Measurements from ENCODE around the gene DNMBP.
"Not testable (repeated sequence)": the region's sequence is repeated elsewhere in the genome, so short reads cannot be mapped to it uniquely, and the experiment has no call there.

Gene DNMBP

DNA sequence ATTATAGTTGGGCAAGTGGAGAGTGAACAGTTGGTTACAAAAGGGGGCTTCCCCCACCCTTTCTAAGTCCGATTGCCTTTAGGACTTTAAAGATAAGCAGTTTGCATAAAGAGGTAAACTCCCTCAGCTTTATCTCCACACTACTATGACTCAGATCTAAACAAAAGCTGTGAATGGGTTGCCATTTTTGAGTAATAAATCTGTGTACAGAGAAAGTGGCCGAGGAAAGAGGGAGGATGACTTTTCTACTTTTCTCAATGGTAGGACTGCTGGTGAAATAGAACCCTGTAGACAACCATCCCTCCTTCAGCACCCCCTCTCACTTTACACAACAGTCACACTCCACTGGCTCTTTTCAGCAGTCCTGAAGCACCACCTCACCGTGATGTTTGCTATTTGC lies 71.2 kb downstream of the DNMBP start:
- intact Hi-C loops (cut with DNase I; ENCODE audit: low total_unique reads), result no loop called here
- no peaks in the 10 kb centered on the region for H3K36me3 ChIP-seq
- TF ChIP-seq, protein P1, sequence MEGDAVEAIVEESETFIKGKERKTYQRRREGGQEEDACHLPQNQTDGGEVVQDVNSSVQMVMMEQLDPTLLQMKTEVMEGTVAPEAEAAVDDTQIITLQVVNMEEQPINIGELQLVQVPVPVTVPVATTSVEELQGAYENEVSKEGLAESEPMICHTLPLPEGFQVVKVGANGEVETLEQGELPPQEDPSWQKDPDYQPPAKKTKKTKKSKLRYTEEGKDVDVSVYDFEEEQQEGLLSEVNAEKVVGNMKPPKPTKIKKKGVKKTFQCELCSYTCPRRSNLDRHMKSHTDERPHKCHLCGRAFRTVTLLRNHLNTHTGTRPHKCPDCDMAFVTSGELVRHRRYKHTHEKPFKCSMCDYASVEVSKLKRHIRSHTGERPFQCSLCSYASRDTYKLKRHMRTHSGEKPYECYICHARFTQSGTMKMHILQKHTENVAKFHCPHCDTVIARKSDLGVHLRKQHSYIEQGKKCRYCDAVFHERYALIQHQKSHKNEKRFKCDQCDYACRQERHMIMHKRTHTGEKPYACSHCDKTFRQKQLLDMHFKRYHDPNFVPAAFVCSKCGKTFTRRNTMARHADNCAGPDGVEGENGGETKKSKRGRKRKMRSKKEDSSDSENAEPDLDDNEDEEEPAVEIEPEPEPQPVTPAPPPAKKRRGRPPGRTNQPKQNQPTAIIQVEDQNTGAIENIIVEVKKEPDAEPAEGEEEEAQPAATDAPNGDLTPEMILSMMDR (IDR thresholded peaks at IDR 0.05), result no peak
- no peaks in the 10 kb centered on the region for H3K4me1 ChIP-seq
- H3K9me3 ChIP-seq, result no peaks in the 10 kb centered on the region
- no peak for DNase-seq
- no peaks in the 10 kb centered on the region for H3K27me3 ChIP-seq
- no peak overlapping the region for H3K4me3 ChIP-seq
- no peak overlapping the region for H3K27ac ChIP-seq

DNA sequence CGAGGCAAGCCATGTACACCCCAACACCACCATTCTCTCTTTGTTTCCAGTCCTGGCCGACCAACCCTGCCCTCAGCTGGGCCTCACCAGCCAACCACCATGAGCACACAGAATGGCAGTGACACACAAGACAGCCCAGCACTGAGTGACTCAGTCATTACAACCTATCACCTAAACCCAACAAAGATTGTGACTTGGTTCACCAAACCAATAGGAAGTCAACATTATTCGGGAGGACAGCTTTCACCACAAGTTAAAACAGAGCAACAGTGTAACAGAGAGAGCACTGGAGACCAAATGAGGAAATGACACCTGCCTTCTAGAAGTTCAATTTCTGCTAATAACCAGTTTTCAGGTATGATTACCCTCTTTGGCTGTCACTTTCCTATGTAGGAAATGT lies 72.1 kb downstream of the DNMBP start:
- TF ChIP-seq, protein P1 (IDR thresholded peaks at IDR 0.05), result no peak
- DNase-seq, result no peak
- intact Hi-C loops (cut with DNase I; ENCODE audit: low total_unique reads), result no loop called here
- no peaks in the 10 kb centered on the region for H3K4me1 ChIP-seq
- no peak overlapping the region for H3K27ac ChIP-seq
- H3K36me3 ChIP-seq, result no peaks in the 10 kb centered on the region
- no peaks in the 10 kb centered on the region for H3K9me3 ChIP-seq
- no peak overlapping the region for H3K4me3 ChIP-seq
- no peaks in the 10 kb centered on the region for H3K27me3 ChIP-seq

DNA sequence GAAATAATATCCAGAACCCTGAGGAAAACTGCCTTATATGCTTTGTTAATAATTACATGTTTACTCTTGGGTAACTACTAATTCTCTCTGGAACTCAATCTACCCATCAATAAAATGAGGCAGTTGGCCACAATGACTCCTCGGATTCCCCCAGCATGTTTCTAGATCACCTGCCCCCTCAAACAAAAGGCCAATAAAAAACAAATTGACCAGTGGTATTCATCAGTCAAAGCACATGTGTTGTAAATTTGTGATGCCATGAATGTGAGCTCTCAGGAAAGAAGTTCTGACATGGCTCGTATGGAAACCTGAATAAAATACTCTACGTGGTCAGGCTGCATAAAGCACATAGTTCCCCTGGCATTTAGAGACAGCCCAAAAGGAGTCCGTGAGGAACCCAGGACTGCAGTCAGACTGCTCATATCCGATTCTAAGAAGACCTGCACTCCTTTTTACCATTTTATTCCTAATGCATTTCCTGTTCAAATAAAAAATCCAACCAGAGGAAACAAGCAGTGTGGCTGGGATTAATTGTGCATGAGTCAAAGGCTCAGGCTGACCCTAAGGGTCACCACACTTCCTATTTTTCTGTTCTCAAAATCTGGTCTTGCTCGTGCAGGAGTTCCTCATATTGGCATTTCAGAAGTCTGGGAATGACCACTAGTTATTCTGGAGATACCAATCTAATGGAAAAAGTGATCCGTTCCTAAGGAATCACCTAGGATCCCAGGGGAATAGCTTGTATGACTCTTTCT lies 77.4 kb downstream of the DNMBP start:
- intact Hi-C loops (cut with DNase I; ENCODE audit: low total_unique reads); DNase-seq; H3K27me3 ChIP-seq; H3K4me1 ChIP-seq; H3K9me3 ChIP-seq; H3K36me3 ChIP-seq; H3K27ac ChIP-seq; H3K4me3 ChIP-seq: not testable (repeated sequence)

DNA sequence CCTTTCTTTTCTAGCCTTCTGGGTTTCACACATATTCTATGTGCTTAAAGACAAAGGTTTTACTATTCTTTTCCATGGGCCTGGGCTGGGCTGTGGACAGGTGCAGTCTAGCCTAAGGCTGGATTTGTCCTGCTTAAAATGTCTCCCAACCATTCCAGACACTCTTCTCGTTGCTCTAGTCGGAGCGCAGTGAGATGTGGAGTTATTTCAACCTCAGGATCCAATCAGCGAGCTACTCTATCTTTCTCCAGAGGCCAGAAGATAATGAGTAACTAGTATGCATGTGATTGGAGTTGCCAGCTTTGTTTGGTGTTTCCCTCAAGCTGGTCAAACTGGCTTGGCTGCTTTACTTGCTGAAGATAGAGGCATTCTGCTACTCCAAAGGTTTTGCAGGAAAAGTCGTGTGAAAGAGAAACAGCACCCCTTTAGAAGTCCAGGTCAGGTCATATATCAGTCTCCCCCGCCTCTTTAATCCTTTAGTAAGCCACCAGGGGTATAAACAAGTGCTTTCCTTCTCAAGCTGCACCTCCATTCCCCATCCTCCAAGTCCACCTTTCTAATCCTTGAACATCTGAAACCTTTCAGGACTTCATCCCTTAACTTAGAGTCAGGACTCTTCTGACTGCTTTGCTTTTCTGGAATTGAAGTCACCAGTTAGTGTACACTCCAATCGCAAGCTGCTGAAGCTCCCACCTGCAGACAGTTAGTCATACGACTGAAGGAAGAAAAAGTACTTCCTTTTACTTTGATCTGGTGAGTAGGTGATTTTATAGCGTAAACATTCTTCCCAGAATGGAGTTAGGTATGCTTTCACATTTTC lies 78.8 kb downstream of the DNMBP start:
- Histone ChIP-seq H3K9me3 (no peaks in the 10 kb centered on the region), H3K27ac (no peak overlapping the region), H3K4me1 (peaks cover 0 to 10% (median 2%) of the 10 kb centered on the region in 4 donors), H3K36me3 (no peaks in the 10 kb centered on the region), H3K27me3 (no peaks in the 10 kb centered on the region), H3K4me3 (no peak overlapping the region)
- TF ChIP-seq, protein P1 (IDR thresholded peaks at IDR 0.05), result no peak
- no peak for DNase-seq
- intact Hi-C loops (cut with DNase I; ENCODE audit: low total_unique reads), result no loop called here

DNA sequence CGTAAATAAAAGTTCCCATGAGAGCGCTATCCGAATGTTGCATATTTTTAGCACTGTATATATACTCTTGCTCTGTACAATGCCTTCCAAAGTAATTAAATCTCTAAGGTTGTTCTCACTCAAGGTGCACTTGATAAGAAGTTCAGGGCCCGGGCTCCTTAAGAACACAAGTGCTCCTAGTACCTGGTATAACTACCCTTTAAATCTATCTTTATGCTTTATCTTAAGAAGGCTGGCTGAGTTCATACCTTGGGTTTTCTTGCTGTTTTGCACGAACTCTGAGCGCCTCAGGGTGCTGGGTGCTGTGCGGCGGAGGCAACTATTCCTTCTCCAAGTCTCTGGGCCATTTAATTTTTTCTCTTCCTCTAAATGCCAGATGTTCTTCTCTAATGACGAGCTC lies 80.4 kb downstream of the DNMBP start:
- Histone ChIP-seq H3K4me1 (peaks cover 0 to 10% (median 2%) of the 10 kb centered on the region in 4 donors), H3K27ac (no peak overlapping the region), H3K4me3 (no peak overlapping the region), H3K9me3 (no peaks in the 10 kb centered on the region), H3K36me3 (no peaks in the 10 kb centered on the region), H3K27me3 (no peaks in the 10 kb centered on the region)
- no peak for DNase-seq
- TF ChIP-seq, protein P1 (IDR thresholded peaks at IDR 0.05), result no peak
- intact Hi-C loops (cut with DNase I; ENCODE audit: low total_unique reads), result loop anchor here (10.0 kb wide), 1 partner anchor 1865 kb away; no protein-coding TSS in a partner anchor

DNA sequence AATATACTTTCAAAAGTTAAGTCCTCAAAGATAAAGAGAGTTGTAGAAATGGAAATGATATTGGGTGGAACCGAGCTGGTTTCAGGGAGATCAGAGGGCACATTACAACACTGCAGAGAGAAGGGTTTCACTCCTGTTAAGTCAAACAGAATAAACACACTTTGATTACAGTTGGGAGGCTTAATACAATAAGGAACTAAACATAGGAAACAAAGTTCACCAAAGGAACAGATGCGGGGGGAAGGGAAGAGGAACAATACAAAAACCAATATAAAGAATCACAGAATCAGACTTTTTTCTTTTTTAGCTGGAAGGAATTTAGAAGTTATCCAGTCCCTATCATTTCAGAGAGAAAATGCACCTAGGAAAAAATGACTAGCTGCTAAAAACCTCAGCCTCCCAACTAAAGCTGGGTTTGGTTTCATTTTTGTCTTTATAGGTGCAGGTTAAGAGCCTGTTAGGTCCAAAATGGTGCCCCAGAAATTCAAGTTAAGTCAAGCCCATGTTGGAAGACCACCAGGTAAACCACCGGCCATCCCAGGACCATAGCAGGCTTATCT lies 81.9 kb downstream of the DNMBP start:
- H3K9me3 ChIP-seq, result no peaks in the 10 kb centered on the region
- TF ChIP-seq, protein P1 (IDR thresholded peaks at IDR 0.05), result no peak
- intact Hi-C loops (cut with DNase I; ENCODE audit: low total_unique reads), result loop anchor here (10.0 kb wide), 1 partner anchor 1863 kb away; no protein-coding TSS in a partner anchor
- H3K4me1 ChIP-seq, result peaks cover 0 to 10% (median 2%) of the 10 kb centered on the region in 4 donors
- H3K27me3 ChIP-seq, result no peaks in the 10 kb centered on the region
- H3K36me3 ChIP-seq, result no peaks in the 10 kb centered on the region
- H3K4me3 ChIP-seq, result no peak overlapping the region
- no peak overlapping the region for H3K27ac ChIP-seq
- no peak for DNase-seq
